AG09319 (cell line): ENCODE data around the gene SORBS2.

Source experiments
- DNase-seq: peaks from one replicate; pipeline ENCODE4 v3.0.0-alpha.2; 2010; ENCODE audit warnings: low read depth; ENCODE audit errors: extremely low read depth
- TF ChIP-seq, protein P1 (sequence below): IDR thresholded peaks from 2 replicates; pipeline ENCODE4 v1.5.1; 2011; ENCODE audit warnings: low read depth, mild to moderate bottlenecking, inconsistent platforms, low read length, moderate library complexity

Gene SORBS2

DNA sequence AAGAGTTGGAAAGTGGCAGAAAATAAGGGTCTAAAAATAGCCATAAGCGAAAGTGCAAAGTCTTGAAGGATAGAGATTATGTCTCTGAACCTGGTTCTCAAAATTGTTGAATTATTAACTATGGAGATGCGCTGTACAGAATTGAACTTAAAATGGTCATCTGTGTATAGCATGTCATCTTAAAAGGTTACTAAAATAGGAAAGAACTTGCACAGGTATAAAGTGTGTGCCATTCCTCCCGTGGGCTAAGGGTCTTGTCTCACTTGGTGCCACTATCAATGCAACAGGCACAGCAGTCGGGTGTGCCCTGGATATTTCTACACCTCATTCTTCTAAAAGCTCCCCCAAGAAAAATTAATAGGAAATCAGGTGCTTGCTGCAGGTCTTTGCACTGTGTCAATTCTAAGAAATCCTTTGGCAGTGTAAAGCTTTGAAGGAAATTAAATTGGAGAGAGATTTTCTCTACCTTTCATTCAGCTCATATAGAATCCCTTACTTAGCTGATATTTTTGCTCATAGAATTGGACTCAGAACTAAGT lies 2.4 kb downstream of the SORBS2 start:
- DNase-seq, result no peak
- TF ChIP-seq, protein P1, sequence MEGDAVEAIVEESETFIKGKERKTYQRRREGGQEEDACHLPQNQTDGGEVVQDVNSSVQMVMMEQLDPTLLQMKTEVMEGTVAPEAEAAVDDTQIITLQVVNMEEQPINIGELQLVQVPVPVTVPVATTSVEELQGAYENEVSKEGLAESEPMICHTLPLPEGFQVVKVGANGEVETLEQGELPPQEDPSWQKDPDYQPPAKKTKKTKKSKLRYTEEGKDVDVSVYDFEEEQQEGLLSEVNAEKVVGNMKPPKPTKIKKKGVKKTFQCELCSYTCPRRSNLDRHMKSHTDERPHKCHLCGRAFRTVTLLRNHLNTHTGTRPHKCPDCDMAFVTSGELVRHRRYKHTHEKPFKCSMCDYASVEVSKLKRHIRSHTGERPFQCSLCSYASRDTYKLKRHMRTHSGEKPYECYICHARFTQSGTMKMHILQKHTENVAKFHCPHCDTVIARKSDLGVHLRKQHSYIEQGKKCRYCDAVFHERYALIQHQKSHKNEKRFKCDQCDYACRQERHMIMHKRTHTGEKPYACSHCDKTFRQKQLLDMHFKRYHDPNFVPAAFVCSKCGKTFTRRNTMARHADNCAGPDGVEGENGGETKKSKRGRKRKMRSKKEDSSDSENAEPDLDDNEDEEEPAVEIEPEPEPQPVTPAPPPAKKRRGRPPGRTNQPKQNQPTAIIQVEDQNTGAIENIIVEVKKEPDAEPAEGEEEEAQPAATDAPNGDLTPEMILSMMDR, result no peak

DNA sequence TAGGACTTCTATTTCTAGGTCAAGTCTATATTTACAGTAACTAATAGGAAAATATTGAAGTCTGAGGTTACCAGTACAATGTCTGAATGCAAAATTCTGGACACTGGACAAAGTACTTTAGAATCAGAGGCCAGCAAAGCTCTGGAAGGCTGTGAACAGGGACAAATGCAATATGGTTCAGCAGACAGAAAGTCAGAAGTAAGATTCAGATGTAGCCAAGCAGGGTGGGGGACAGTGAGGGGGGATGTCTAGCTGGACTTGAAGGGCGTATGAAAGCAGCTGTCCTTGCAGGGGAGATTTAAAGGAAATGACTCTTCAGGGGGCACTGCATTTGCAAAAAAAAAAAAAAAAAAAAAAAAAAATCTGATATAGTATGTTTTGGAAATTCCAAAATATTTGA lies 2.9 kb downstream of the SORBS2 start:
- TF ChIP-seq, protein P1, result no peak
- DNase-seq, result no peak

DNA sequence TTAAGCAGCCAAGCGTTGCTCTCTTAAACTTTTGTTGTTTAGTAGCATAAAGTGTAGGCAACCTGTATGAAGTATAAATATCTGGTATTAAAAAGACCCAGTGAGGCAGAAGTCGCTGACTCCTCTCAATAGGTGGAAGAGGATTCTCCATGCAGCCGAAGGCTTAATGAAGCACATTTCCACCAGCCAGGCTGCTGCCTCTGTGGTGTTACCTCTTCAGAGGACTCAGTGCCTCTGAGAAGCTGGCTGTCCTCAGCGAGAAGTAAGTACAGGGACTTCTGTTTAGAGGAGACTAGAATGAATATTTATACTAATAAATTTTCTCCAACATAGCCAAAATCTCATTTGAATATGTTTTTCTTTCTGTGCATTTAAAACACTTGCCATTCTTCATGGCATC lies 6.0 kb downstream of the SORBS2 start:
- TF ChIP-seq, protein P1, result no peak
- DNase-seq, result no peak

- DNase-seq, result no peak
- TF ChIP-seq, protein P1, result no peak
Observed at GRCh38 chr4:185805262-185805802, 6.7 kb downstream of the SORBS2 start.

GRCh38 chr4:185803022-185803421 lies 9.0 kb downstream of the SORBS2 start:
- no peak for DNase-seq
- TF ChIP-seq, protein P1, result no peak

DNA sequence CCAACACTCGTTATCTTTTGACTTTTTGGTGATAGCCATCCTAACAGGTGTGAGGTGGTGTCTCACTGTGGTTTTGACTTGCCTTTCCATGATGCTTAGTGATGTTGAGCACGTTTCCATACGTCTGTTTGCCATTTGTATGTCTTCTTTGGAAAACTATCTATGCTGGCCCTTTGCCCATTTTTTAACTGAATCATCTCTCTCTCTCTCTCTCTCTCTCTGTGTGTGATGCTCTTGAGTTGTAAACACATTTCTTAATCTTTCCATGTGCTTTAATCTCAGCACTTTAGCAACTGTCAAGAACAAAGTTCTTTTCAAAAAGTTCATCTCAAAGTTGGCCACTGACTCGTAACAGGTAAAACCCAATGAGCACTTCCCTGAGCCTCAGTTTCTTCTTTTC lies 10.5 kb downstream of the SORBS2 start:
- TF ChIP-seq, protein P1, result no peak
- no peak for DNase-seq

GRCh38 chr4:185800266-185800945 lies 11.6 kb downstream of the SORBS2 start:
- no peak for DNase-seq

More at GRCh38 chr4:185800266-185800945, 11.6 kb downstream of the SORBS2 start:
- TF ChIP-seq, protein P1, result no peak
